Vagina (tissue), 2 donors: Measurements from ENCODE around the gene CPVL.

Experiments used
- CTCF ChIP-seq, 3 experiments: fragments of 450-650 bp in 2 of 3; fragments of 200-600 bp in 1 of 3; sonication (generic) in 1 of 3; IDR thresholded peaks; one replicate each; pipeline ENCODE4 v1.5.1; 2017 to 2019; ENCODE audit warnings: antibody characterized with exemption in 3 of 3, mild to moderate bottlenecking in 2 of 3, moderate library complexity in 2 of 3
- POLR2AphosphoS5 ChIP-seq, 2 donors: sonication (generic); formaldehyde crosslinking; IDR thresholded peaks; one replicate each; pipeline ENCODE4 v1.9.0; 2017; ENCODE audit warnings: antibody characterized with exemption in 2 of 2, mild to moderate bottlenecking in 2 of 2, low read depth in 1 of 2; ENCODE audit not compliant: insufficient read depth in 1 of 2

GRCh38 chr7:29096446-29096730 lies 49.9 kb downstream of the CPVL start:
- TF ChIP-seq CTCF (IDR thresholded peaks at IDR 0.05): no peak
- TF ChIP-seq POLR2AphosphoS5 (IDR thresholded peaks at IDR 0.05; ENCODE audit: insufficient read depth in 1 of 2, low read depth in 1 of 2): no peak
